ENCODE data around the gene GAS7. TPM values are rescaled to one million over a fixed set of nuclear protein-coding genes. Genes with fewer than 3 reads are reported as not detected.

GAS7 gene
- total and polyA plus RNA-seq, 10 of the 15 experiments (the other 5 are each of a cell fraction or from before 2014, with no cell fraction given), result 2.3 to 53.4 (median 24.0) TPM

DNA sequence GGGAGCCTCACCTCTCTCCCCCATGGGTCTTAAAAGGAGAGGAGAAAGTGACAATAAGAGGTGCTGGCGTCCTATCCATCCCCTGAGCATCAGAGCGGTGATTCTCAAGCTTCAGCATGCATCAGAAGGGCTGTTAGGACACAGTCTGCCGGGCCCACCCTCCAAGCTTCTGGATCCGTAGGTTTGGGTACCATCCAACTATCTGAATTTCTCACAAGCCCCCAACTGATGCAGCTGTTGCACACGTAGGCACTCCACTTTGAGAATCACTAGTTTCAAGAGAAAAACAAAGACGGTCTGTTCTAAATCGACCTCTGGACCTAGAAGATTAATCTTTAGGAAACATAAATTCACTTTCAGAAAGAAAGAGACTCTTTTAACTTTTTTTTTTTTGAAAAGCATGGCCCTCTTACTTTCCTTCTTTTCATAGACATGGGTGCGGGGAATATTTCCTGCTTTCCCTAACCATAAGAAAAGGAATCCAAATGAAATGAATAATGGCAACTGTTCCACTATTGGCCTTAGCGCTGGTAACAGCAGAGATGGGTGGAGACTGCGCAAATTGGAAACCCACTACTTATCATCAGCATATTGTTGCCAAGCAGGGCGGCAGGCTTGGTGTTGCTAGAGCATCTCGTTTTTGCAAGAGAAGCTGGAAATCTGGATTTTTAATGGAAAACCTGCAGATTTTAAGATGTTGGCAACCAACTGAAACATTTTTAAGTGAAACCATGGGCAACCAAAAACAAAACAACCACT lies 144.4 kb downstream of the GAS7 start:
- H3K4me1 ChIP-seq (ENCODE audit: control insufficient read depth, insufficient read depth, low read length), result peaks cover 37% of the 10 kb centered on the region
- no peaks in the 10 kb centered on the region for H3K27me3 ChIP-seq (replicated peaks in 1 of 2; ENCODE audit: control insufficient read depth in 2 of 2, insufficient read depth in 2 of 2, low read length in 1 of 2)
- FAIRE-seq (no peak), DNase-seq (ENCODE audit: low read depth, low spot score) (no peak), ATAC-seq (no peak)
- H3K9ac ChIP-seq (ENCODE audit: control insufficient read depth, insufficient read depth, low read length), result no peak overlapping the region
- BruUV-seq (replicated peaks), result no TSS peak
- no peak for TF ChIP-seq STAT1 (conservative IDR thresholded peaks at IDR 0.05)
- no peak for TF ChIP-seq EZH2 (IDR thresholded peaks at IDR 0.05; ENCODE audit: borderline replicate concordance, control insufficient read depth, low read depth, low read length)
- no peak for TF ChIP-seq ASH2L (IDR thresholded peaks at IDR 0.05; ENCODE audit: borderline replicate concordance, low read depth)
- TF ChIP-seq, protein P1, sequence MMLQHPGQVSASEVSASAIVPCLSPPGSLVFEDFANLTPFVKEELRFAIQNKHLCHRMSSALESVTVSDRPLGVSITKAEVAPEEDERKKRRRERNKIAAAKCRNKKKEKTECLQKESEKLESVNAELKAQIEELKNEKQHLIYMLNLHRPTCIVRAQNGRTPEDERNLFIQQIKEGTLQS (IDR thresholded peaks at IDR 0.05; ENCODE audit: borderline replicate concordance, extremely low read depth, low read depth, low read length), result no peak
- TF ChIP-seq, protein P2, sequence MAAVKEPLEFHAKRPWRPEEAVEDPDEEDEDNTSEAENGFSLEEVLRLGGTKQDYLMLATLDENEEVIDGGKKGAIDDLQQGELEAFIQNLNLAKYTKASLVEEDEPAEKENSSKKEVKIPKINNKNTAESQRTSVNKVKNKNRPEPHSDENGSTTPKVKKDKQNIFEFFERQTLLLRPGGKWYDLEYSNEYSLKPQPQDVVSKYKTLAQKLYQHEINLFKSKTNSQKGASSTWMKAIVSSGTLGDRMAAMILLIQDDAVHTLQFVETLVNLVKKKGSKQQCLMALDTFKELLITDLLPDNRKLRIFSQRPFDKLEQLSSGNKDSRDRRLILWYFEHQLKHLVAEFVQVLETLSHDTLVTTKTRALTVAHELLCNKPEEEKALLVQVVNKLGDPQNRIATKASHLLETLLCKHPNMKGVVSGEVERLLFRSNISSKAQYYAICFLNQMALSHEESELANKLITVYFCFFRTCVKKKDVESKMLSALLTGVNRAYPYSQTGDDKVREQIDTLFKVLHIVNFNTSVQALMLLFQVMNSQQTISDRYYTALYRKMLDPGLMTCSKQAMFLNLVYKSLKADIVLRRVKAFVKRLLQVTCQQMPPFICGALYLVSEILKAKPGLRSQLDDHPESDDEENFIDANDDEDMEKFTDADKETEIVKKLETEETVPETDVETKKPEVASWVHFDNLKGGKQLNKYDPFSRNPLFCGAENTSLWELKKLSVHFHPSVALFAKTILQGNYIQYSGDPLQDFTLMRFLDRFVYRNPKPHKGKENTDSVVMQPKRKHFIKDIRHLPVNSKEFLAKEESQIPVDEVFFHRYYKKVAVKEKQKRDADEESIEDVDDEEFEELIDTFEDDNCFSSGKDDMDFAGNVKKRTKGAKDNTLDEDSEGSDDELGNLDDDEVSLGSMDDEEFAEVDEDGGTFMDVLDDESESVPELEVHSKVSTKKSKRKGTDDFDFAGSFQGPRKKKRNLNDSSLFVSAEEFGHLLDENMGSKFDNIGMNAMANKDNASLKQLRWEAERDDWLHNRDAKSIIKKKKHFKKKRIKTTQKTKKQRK (IDR thresholded peaks at IDR 0.05; ENCODE audit: low read depth, low read length), result no peak
- TF ChIP-seq, protein P3, sequence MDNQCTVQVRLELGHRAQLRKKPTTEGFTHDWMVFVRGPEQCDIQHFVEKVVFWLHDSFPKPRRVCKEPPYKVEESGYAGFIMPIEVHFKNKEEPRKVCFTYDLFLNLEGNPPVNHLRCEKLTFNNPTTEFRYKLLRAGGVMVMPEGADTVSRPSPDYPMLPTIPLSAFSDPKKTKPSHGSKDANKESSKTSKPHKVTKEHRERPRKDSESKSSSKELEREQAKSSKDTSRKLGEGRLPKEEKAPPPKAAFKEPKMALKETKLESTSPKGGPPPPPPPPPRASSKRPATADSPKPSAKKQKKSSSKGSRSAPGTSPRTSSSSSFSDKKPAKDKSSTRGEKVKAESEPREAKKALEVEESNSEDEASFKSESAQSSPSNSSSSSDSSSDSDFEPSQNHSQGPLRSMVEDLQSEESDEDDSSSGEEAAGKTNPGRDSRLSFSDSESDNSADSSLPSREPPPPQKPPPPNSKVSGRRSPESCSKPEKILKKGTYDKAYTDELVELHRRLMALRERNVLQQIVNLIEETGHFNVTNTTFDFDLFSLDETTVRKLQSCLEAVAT (IDR thresholded peaks at IDR 0.05), result no peak
- TF ChIP-seq ZSCAN29 (IDR thresholded peaks at IDR 0.05), result no peak
- TF ChIP-seq IKZF2 (IDR thresholded peaks at IDR 0.05), result no peak
- no peak for TF ChIP-seq ZNF217 (IDR thresholded peaks at IDR 0.05)
- no peak for TF ChIP-seq STAT3 (IDR thresholded peaks at IDR 0.05; ENCODE audit: low read depth, low read length)
- no peak for TF ChIP-seq NFYA (IDR thresholded peaks at IDR 0.05; ENCODE audit: borderline replicate concordance, low read depth, low read length)
- TF ChIP-seq, protein P4, sequence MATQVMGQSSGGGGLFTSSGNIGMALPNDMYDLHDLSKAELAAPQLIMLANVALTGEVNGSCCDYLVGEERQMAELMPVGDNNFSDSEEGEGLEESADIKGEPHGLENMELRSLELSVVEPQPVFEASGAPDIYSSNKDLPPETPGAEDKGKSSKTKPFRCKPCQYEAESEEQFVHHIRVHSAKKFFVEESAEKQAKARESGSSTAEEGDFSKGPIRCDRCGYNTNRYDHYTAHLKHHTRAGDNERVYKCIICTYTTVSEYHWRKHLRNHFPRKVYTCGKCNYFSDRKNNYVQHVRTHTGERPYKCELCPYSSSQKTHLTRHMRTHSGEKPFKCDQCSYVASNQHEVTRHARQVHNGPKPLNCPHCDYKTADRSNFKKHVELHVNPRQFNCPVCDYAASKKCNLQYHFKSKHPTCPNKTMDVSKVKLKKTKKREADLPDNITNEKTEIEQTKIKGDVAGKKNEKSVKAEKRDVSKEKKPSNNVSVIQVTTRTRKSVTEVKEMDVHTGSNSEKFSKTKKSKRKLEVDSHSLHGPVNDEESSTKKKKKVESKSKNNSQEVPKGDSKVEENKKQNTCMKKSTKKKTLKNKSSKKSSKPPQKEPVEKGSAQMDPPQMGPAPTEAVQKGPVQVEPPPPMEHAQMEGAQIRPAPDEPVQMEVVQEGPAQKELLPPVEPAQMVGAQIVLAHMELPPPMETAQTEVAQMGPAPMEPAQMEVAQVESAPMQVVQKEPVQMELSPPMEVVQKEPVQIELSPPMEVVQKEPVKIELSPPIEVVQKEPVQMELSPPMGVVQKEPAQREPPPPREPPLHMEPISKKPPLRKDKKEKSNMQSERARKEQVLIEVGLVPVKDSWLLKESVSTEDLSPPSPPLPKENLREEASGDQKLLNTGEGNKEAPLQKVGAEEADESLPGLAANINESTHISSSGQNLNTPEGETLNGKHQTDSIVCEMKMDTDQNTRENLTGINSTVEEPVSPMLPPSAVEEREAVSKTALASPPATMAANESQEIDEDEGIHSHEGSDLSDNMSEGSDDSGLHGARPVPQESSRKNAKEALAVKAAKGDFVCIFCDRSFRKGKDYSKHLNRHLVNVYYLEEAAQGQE (IDR thresholded peaks at IDR 0.05; ENCODE audit: low read depth, low read length), result no peak
- no peak for TF ChIP-seq JUNB (IDR thresholded peaks at IDR 0.05)
- no peaks in the 10 kb centered on the region for H4K20me1 ChIP-seq (ENCODE audit: control insufficient read depth, insufficient read depth)
- SMC1A ChIA-PET (ENCODE audit: uncharacterized antibody, unreplicated experiment), result interaction anchor here (1.4 kb wide), 1 partner anchor 11 kb away, joined by 4 read pairs; no protein-coding TSS in a partner anchor
- H3K4me3 ChIP-seq, result no peak overlapping the region
- H3K79me2 ChIP-seq (ENCODE audit: control insufficient read depth, insufficient read depth, low read length), result peaks cover 25% of the 10 kb centered on the region
- no peaks in the 10 kb centered on the region for H3K36me3 ChIP-seq (ENCODE audit: control insufficient read depth in 2 of 2, insufficient read depth in 2 of 2, low read length in 1 of 2)
- 81% methylated on average over 12 of the region's 12 CpGs for WGBS (ENCODE audit: insufficient coverage, insufficient replicate concordance, low lambda C conversion rate, missing lambda C conversion rate)
- no peak overlapping the region for H3K4me2 ChIP-seq (ENCODE audit: control insufficient read depth, insufficient read depth)
- H2AFZ ChIP-seq (ENCODE audit: control insufficient read depth, low read depth, low read length), result no peak overlapping the region
- CTCF ChIA-PET, result no interaction called here
- intact Hi-C loops (cut with micrococcal nuclease; ENCODE audit: unreplicated experiment) (no loop called here), in situ Hi-C loops (cut with MboI) (no loop called here)
- POLR2A ChIA-PET, result no interaction called here
- no peaks in the 10 kb centered on the region for H3K9me3 ChIP-seq (replicated peaks; ENCODE audit: control insufficient read depth, insufficient read depth, low read length)
- no peak overlapping the region for H3K27ac ChIP-seq (ENCODE audit: control insufficient read depth, insufficient read depth)
- RAD21 ChIA-PET (ENCODE audit: unreplicated experiment), result no interaction called here
